ENCODE measurements around the gene E2F2.

Gene E2F2

GRCh38 chr1:23492132-23492720 is 38.8 kb downstream of the E2F2 start:
- in situ Hi-C loops (cut with MboI; ENCODE audit: low sequenced_read_pairs) = no loop called here

- in situ Hi-C loops (cut with MboI; ENCODE audit: low sequenced_read_pairs) = no loop called here
Observed at GRCh38 chr1:23489842-23490241, 41.2 kb downstream of the E2F2 start.

- in situ Hi-C loops (cut with MboI; ENCODE audit: low sequenced_read_pairs) = no loop called here
Observed at GRCh38 chr1:23485002-23485332, 46.1 kb downstream of the E2F2 start.

- in situ Hi-C loops (cut with MboI; ENCODE audit: low sequenced_read_pairs) = no loop called here
Observed at GRCh38 chr1:23484253-23485001, 46.6 kb downstream of the E2F2 start.

- in situ Hi-C loops (cut with MboI; ENCODE audit: low sequenced_read_pairs) = no loop called here
Observed at GRCh38 chr1:23483321-23484252, 47.4 kb downstream of the E2F2 start, which contains the start of gene ASAP3. Gene ASAP3, minus strand, starts transcription at chr1:23484179. Its CDS starts 46 bp downstream, at chr1:23484133.

GRCh38 chr1:23481904-23482303 is 49.1 kb downstream of the E2F2 start:
- in situ Hi-C loops (cut with MboI; ENCODE audit: low sequenced_read_pairs) = no loop called here

- in situ Hi-C loops (cut with MboI; ENCODE audit: low sequenced_read_pairs) = no loop called here
Observed at GRCh38 chr1:23481026-23481597, 49.9 kb downstream of the E2F2 start.

- in situ Hi-C loops (cut with MboI; ENCODE audit: low sequenced_read_pairs) = no loop called here
Observed at GRCh38 chr1:23480187-23481025, 50.6 kb downstream of the E2F2 start.

GRCh38 chr1:23479666-23479941 is 51.4 kb downstream of the E2F2 start:
- in situ Hi-C loops (cut with MboI; ENCODE audit: low sequenced_read_pairs) = no loop called here

- in situ Hi-C loops (cut with MboI; ENCODE audit: low sequenced_read_pairs) = no loop called here
Observed at GRCh38 chr1:23478896-23479665, 52.0 kb downstream of the E2F2 start.

GRCh38 chr1:23477359-23478144 is 53.5 kb downstream of the E2F2 start:
- in situ Hi-C loops (cut with MboI; ENCODE audit: low sequenced_read_pairs) = no loop called here

GRCh38 chr1:23475641-23476040 is 55.4 kb downstream of the E2F2 start:
- in situ Hi-C loops (cut with MboI; ENCODE audit: low sequenced_read_pairs) = no loop called here

- in situ Hi-C loops (cut with MboI; ENCODE audit: low sequenced_read_pairs) = no loop called here
Observed at GRCh38 chr1:23475134-23475628, 55.9 kb downstream of the E2F2 start.

- in situ Hi-C loops (cut with MboI; ENCODE audit: low sequenced_read_pairs) = no loop called here
Observed at GRCh38 chr1:23473037-23473800, 57.8 kb downstream of the E2F2 start.

- in situ Hi-C loops (cut with MboI; ENCODE audit: low sequenced_read_pairs) = no loop called here
Observed at GRCh38 chr1:23472351-23473036, 58.5 kb downstream of the E2F2 start.

GRCh38 chr1:23471473-23472075 is 59.5 kb downstream of the E2F2 start:
- in situ Hi-C loops (cut with MboI; ENCODE audit: low sequenced_read_pairs) = no loop called here

Measured in HL-60/S4 treated with phorbol 12-myristate 13-acetate at 8.2 ng/mL for 4 days and 3 days (cell line).